Liver (tissue), 9 donors: ENCODE measurements around the gene PGAM2. TPM values are rescaled to one million over a fixed set of nuclear protein-coding genes. Genes with fewer than 3 reads are reported as not detected.

ENCODE experiments used
- DNase-seq: peaks from one replicate; pipeline ENCODE4 v3.0.0-alpha.2; 2017; ENCODE audit warnings: low spot score
- H3K27ac ChIP-seq, 2 donors: one replicate each; pipeline ENCODE4 v1.7.0; 2013; ENCODE audit warnings: inconsistent platforms in 2 of 2, low read length in 2 of 2, control low read depth in 1 of 2, low read depth in 1 of 2, mild to moderate bottlenecking in 1 of 2
- H3K27me3 ChIP-seq, 4 donors: one replicate each; pipeline versions ENCODE4 v1.6.1 to v1.7.0; 2013; ENCODE audit warnings: low read length in 3 of 4, inconsistent platforms in 1 of 4, mild to moderate bottlenecking in 1 of 4, moderate library complexity in 1 of 4; ENCODE audit not compliant: control insufficient read depth in 4 of 4, insufficient read depth in 4 of 4
- H3K36me3 ChIP-seq, 4 donors: one replicate each; pipeline versions ENCODE4 v1.6.1 to v1.7.0; 2013; ENCODE audit warnings: low read length in 3 of 4, mild to moderate bottlenecking in 3 of 4, low read depth in 1 of 4, moderate library complexity in 1 of 4; ENCODE audit not compliant: control insufficient read depth in 4 of 4, insufficient read depth in 3 of 4
- H3K4me1 ChIP-seq, 4 donors: one replicate each; pipeline versions ENCODE4 v1.6.1 to v1.7.0; 2013; ENCODE audit warnings: low read length in 3 of 4, mild to moderate bottlenecking in 3 of 4, moderate library complexity in 1 of 4; ENCODE audit not compliant: control insufficient read depth in 4 of 4, insufficient read depth in 4 of 4
- H3K4me3 ChIP-seq, 3 donors: one replicate each; pipeline versions ENCODE4 v1.6.1 to v1.7.0; 2013; ENCODE audit warnings: low read length in 3 of 3, control low read depth in 1 of 3, low read depth in 1 of 3, mild to moderate bottlenecking in 1 of 3
- H3K9ac ChIP-seq, 2 donors: one replicate each; pipeline ENCODE4 v1.7.0; 2013; ENCODE audit warnings: low read length in 2 of 2, mild to moderate bottlenecking in 2 of 2, moderate library complexity in 2 of 2, control low read depth in 1 of 2, low read depth in 1 of 2
- H3K9me3 ChIP-seq, 4 donors: one replicate each; pipeline versions ENCODE4 v1.6.1 to v1.7.0; 2013; ENCODE audit warnings: low read length in 3 of 4; ENCODE audit not compliant: control insufficient read depth in 4 of 4
- EGR1 ChIP-seq, 2 donors: IDR thresholded peaks; 2 replicates each; pipeline ENCODE4 v1.6.1; 2016 to 2018; ENCODE audit warnings: antibody characterized with exemption in 2 of 2, low read depth in 2 of 2
- FOXA1 ChIP-seq: IDR thresholded peaks from 2 replicates; pipeline ENCODE4 v1.6.1; 2016; ENCODE audit warnings: antibody characterized with exemption
- FOXA2 ChIP-seq: IDR thresholded peaks from 2 replicates; pipeline ENCODE4 v1.6.1; 2016; ENCODE audit warnings: antibody characterized with exemption
- GABPA ChIP-seq, 2 donors: IDR thresholded peaks in 1 of 2; conservative IDR thresholded peaks in 1 of 2; 2 replicates each; pipeline ENCODE4 v1.6.1; 2016; ENCODE audit warnings: antibody characterized with exemption in 2 of 2, mild to moderate bottlenecking in 1 of 2, moderate library complexity in 1 of 2
- HNF4A ChIP-seq, 2 donors: conservative IDR thresholded peaks; 2 replicates each; pipeline ENCODE4 v1.6.1; 2016; ENCODE audit warnings: antibody characterized with exemption in 2 of 2, mild to moderate bottlenecking in 2 of 2
- HNF4G ChIP-seq: IDR thresholded peaks from 2 replicates; pipeline ENCODE4 v1.6.1; 2016; ENCODE audit warnings: antibody characterized with exemption
- NR2F2 ChIP-seq: IDR thresholded peaks from 2 replicates; pipeline ENCODE4 v1.6.1; 2016; ENCODE audit warnings: antibody characterized with exemption
- RAD21 ChIP-seq, 2 donors: IDR thresholded peaks; 2 replicates each; pipeline ENCODE4 v1.6.1; 2016; ENCODE audit warnings: antibody characterized with exemption in 2 of 2, mild to moderate bottlenecking in 2 of 2
- RXRA ChIP-seq, 2 donors: IDR thresholded peaks; 2 replicates each; pipeline ENCODE4 v1.6.1; 2017 to 2018; ENCODE audit warnings: antibody characterized with exemption in 2 of 2, mild to moderate bottlenecking in 1 of 2
- SP1 ChIP-seq: IDR thresholded peaks from 2 replicates; pipeline ENCODE4 v1.6.1; 2018; ENCODE audit warnings: antibody characterized with exemption, mild to moderate bottlenecking
- TAF1 ChIP-seq: conservative IDR thresholded peaks from 2 replicates; pipeline ENCODE4 v1.6.1; 2016; ENCODE audit warnings: antibody characterized with exemption, mild to moderate bottlenecking
- YY1 ChIP-seq: IDR thresholded peaks from 2 replicates; pipeline ENCODE4 v1.6.1; 2016; ENCODE audit warnings: antibody characterized with exemption, mild to moderate bottlenecking
- WGBS: extraction: QIAGEN DNeasy Blood & Tissue Kit; methylation state at CpG from one replicate; pipeline ENCODE4 v1.1.7; 2013; 5-methylcytosine and 5-hydroxymethylcytosine counted together
- polyA plus RNA-seq, 2 donors: library from polyadenylated mRNA; stranded (reverse) in 1 of 2; unstranded in 1 of 2; fragments of 200-250 nt in 1 of 2; fragments of >200 nt in 1 of 2; fragmentation: Nextera tagmentation in 1 of 2; extraction: Ambion mirVana in 1 of 2; gene quantifications; one replicate each; pipeline versions ENCODE4 v1.2.1 to v1.2.3, GENCODE V29; 2013 to 2015
- total RNA-seq, 2 donors: library from RNA; depleted of rRNA; stranded (reverse); fragments of >200 nt; gene quantifications; one replicate each; pipeline ENCODE4 v1.2.3, GENCODE V29; 2014
- TF ChIP-seq, protein P1 (sequence below): IDR thresholded peaks from 2 replicates; pipeline ENCODE4 v1.6.1; 2016; ENCODE audit warnings: antibody characterized with exemption
- TF ChIP-seq, protein P2 (sequence below): IDR thresholded peaks from 2 replicates; pipeline ENCODE4 v1.6.1; 2016; ENCODE audit warnings: antibody characterized with exemption
- TF ChIP-seq, protein P3 (sequence below): IDR thresholded peaks from 2 replicates; pipeline ENCODE4 v1.6.1; 2016; ENCODE audit warnings: antibody characterized with exemption, mild to moderate bottlenecking
- TF ChIP-seq, protein P4 (sequence below): IDR thresholded peaks from 2 replicates; pipeline ENCODE4 v1.6.1; 2016; ENCODE audit warnings: antibody characterized with exemption
- TF ChIP-seq, protein P5 (sequence below): fragments of 150-350 bp; IDR thresholded peaks from 2 replicates; pipeline ENCODE4 v1.5.1; 2017; ENCODE audit warnings: improper control_type of control experiment, low read depth, low read length; ENCODE audit not compliant: missing input control
- donor health status: healthy.
- donor health status: healthy.
- donor health status: healthy.
- donor health status: healthy.
- donor health status: healthy.

Gene PGAM2
- total and polyA plus RNA-seq, 4 donors, result 0.13 to 2.3 (median 0.49) TPM

DNA sequence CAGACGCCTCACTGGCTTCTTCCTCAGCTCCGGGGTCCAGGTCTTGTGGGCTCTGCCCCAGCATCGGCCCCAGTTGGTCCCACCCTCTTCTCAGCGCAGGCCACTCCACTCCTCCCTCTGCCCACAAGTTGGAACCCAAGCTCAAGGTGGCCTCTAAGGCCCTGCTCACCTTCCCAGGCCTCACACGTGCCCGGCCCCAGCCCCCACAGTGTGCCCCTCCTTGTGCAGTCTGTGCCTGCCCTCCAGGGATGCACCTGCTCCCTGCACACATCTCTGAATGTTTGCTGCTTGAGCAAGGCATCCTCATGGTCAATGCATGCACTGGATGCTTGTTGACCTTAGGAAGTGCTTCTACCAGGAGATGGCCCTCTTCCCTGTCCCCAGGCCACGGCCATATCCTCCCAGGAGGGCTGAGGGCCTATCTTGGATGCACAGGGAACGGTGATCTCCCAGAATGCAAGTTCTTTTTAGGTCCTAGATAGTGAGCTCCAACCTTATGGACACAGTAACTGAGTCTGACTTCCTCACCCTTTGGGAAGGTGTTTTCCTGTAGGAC lies 31.0 kb upstream of the PGAM2 start:
- Histone ChIP-seq H3K27me3 (no peaks in the 10 kb centered on the region), H3K9me3 (no peaks in the 10 kb centered on the region), H3K4me1 (peaks cover 0 to 4% (median 3%) of the 10 kb centered on the region in 4 donors), H3K4me3 (no peak overlapping the region), H3K9ac (no peak overlapping the region), H3K36me3 (no peaks in the 10 kb centered on the region), H3K27ac (no peak overlapping the region)
- no peak for DNase-seq
- no peak for TF ChIP-seq FOXA1
- TF ChIP-seq FOXA2, result no peak
- TF ChIP-seq NR2F2, result no peak
- TF ChIP-seq, protein P1, sequence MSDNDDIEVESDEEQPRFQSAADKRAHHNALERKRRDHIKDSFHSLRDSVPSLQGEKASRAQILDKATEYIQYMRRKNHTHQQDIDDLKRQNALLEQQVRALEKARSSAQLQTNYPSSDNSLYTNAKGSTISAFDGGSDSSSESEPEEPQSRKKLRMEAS, result no peak
- TF ChIP-seq, protein P2, sequence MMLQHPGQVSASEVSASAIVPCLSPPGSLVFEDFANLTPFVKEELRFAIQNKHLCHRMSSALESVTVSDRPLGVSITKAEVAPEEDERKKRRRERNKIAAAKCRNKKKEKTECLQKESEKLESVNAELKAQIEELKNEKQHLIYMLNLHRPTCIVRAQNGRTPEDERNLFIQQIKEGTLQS, result no peak
- 91% methylated on average over 8 of the region's 8 CpGs for WGBS

DNA sequence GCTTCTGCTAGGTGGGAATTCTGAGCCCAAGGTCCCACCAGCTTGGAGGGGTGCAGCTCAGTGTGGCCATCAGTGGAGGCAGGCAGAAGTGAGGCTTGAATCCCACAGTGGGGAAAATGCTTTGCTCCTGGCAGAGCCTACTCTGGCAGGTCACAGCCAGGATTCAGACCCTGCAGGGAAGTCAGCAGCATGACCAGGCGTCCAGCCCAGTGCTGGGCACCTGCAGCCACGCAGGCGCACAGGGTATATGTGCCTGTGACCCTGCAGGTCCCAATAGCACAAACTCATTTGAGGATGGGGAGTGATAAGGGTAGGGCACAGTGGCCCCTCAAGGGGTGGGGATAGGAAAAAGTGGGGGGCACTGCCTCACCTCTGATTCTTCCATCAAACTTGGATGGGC lies 30.4 kb upstream of the PGAM2 start:
- no peak for TF ChIP-seq HNF4G
- TF ChIP-seq RAD21 (IDR thresholded peaks at IDR 0.05), result no peak
- TF ChIP-seq SP1, result no peak
- TF ChIP-seq, protein P3, sequence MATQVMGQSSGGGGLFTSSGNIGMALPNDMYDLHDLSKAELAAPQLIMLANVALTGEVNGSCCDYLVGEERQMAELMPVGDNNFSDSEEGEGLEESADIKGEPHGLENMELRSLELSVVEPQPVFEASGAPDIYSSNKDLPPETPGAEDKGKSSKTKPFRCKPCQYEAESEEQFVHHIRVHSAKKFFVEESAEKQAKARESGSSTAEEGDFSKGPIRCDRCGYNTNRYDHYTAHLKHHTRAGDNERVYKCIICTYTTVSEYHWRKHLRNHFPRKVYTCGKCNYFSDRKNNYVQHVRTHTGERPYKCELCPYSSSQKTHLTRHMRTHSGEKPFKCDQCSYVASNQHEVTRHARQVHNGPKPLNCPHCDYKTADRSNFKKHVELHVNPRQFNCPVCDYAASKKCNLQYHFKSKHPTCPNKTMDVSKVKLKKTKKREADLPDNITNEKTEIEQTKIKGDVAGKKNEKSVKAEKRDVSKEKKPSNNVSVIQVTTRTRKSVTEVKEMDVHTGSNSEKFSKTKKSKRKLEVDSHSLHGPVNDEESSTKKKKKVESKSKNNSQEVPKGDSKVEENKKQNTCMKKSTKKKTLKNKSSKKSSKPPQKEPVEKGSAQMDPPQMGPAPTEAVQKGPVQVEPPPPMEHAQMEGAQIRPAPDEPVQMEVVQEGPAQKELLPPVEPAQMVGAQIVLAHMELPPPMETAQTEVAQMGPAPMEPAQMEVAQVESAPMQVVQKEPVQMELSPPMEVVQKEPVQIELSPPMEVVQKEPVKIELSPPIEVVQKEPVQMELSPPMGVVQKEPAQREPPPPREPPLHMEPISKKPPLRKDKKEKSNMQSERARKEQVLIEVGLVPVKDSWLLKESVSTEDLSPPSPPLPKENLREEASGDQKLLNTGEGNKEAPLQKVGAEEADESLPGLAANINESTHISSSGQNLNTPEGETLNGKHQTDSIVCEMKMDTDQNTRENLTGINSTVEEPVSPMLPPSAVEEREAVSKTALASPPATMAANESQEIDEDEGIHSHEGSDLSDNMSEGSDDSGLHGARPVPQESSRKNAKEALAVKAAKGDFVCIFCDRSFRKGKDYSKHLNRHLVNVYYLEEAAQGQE, result no peak
- no peak for TF ChIP-seq TAF1
- no peak for TF ChIP-seq GABPA (IDR thresholded peaks at IDR 0.05 in 1 of 2, conservative IDR thresholded peaks at IDR 0.05 in 1 of 2)
- TF ChIP-seq, protein P4, sequence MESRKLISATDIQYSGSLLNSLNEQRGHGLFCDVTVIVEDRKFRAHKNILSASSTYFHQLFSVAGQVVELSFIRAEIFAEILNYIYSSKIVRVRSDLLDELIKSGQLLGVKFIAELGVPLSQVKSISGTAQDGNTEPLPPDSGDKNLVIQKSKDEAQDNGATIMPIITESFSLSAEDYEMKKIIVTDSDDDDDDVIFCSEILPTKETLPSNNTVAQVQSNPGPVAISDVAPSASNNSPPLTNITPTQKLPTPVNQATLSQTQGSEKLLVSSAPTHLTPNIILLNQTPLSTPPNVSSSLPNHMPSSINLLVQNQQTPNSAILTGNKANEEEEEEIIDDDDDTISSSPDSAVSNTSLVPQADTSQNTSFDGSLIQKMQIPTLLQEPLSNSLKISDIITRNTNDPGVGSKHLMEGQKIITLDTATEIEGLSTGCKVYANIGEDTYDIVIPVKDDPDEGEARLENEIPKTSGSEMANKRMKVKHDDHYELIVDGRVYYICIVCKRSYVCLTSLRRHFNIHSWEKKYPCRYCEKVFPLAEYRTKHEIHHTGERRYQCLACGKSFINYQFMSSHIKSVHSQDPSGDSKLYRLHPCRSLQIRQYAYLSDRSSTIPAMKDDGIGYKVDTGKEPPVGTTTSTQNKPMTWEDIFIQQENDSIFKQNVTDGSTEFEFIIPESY, result no peak
- no peak for TF ChIP-seq FOXA2
- TF ChIP-seq FOXA1, result no peak
- no peak for TF ChIP-seq RXRA (IDR thresholded peaks at IDR 0.05)
- TF ChIP-seq NR2F2, result no peak
- TF ChIP-seq EGR1 (IDR thresholded peaks at IDR 0.05; ENCODE audit: low read depth in 2 of 2), result no peak
- no peak for TF ChIP-seq YY1
- TF ChIP-seq, protein P2, result no peak
- TF ChIP-seq, protein P1, result no peak
- TF ChIP-seq HNF4A (conservative IDR thresholded peaks at IDR 0.05), result no peak
- TF ChIP-seq, protein P5, sequence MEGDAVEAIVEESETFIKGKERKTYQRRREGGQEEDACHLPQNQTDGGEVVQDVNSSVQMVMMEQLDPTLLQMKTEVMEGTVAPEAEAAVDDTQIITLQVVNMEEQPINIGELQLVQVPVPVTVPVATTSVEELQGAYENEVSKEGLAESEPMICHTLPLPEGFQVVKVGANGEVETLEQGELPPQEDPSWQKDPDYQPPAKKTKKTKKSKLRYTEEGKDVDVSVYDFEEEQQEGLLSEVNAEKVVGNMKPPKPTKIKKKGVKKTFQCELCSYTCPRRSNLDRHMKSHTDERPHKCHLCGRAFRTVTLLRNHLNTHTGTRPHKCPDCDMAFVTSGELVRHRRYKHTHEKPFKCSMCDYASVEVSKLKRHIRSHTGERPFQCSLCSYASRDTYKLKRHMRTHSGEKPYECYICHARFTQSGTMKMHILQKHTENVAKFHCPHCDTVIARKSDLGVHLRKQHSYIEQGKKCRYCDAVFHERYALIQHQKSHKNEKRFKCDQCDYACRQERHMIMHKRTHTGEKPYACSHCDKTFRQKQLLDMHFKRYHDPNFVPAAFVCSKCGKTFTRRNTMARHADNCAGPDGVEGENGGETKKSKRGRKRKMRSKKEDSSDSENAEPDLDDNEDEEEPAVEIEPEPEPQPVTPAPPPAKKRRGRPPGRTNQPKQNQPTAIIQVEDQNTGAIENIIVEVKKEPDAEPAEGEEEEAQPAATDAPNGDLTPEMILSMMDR, result no peak
- Histone ChIP-seq H3K36me3 (no peaks in the 10 kb centered on the region), H3K9ac (no peak overlapping the region), H3K27me3 (no peaks in the 10 kb centered on the region), H3K4me3 (no peak overlapping the region), H3K27ac (no peak overlapping the region), H3K4me1 (peaks cover 0 to 10% (median 9%) of the 10 kb centered on the region in 4 donors), H3K9me3 (no peaks in the 10 kb centered on the region)
- DNase-seq, result no peak
- WGBS, result 98% methylated on average over 3 of the region's 3 CpGs
